Epithelial cell of prostate (primary cell): ENCODE results near the gene GOPC.
A peak's percentile ranks its signal among the peaks of the same experiment; 100 is the strongest.

ENCODE experiments used
- DNase-seq: peaks from one replicate; pipeline ENCODE4 v3.0.0-alpha.2; 2011; ENCODE audit warnings: low read depth, low spot score
- H3K27ac ChIP-seq: fragments of 450-650 bp; 2 replicates; pipeline ENCODE4 v1.5.1; 2017; ENCODE audit warnings: mild to moderate bottlenecking

The GOPC gene

GRCh38 chr6:117552618-117553017 lies 49.7 kb downstream of the GOPC start:
- no peak for DNase-seq
- no peak overlapping the region for H3K27ac ChIP-seq

GRCh38 chr6:117550618-117551242 lies 51.6 kb downstream of the GOPC start:
- DNase-seq = no peak
- peak overlapping the region; percentile 67 for H3K27ac ChIP-seq

DNA sequence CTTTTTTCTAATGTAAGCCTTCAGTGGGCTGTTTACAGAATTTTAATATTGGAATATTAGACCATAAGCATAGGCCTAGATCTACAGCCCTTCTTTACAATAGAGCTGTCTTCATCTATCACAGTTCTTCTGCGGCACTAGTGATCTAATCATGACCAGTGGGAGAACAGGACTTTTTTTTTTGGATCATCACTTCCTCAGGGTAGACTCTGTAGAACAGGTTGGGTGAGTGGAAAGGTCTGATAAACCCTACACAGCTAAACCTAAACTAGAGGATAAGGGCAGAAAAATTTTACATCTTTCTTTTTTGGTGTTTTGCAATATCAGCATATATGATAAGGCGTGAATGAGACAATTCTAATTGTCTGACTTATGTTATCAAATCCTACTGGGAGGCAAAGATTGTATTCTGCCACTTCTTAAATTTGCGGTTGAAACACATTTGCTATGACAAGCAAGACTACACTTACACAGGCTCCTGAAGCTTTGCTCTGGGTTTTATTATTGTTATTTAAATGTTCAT lies 52.2 kb downstream of the GOPC start:
- DNase-seq = no peak
- peak overlapping the region; percentile 67 for H3K27ac ChIP-seq

DNA sequence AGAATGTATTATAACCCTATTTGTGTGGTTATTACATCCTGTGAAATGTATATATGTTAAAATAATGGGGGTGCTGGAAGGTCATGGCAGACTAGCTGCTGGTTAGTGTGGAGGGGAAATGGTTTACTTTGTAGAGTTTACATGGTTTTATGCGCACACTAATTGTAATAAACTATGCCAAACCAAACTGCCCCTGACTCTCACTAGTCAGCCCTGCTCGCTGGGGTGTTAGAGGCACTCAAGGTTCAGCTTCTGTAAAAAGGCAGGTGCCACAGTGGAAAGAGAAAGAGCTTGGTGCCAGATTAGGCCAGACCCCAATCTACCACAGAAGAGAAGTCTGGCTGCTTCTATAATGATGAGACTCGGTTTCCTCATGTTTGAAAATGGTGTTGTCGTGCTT lies 52.7 kb downstream of the GOPC start:
- no peak for DNase-seq
- peak overlapping the region; percentile 67 for H3K27ac ChIP-seq

GRCh38 chr6:117548797-117549301 lies 53.5 kb downstream of the GOPC start:
- DNase-seq = no peak
- H3K27ac ChIP-seq = peak overlapping the region; percentile 67

DNA sequence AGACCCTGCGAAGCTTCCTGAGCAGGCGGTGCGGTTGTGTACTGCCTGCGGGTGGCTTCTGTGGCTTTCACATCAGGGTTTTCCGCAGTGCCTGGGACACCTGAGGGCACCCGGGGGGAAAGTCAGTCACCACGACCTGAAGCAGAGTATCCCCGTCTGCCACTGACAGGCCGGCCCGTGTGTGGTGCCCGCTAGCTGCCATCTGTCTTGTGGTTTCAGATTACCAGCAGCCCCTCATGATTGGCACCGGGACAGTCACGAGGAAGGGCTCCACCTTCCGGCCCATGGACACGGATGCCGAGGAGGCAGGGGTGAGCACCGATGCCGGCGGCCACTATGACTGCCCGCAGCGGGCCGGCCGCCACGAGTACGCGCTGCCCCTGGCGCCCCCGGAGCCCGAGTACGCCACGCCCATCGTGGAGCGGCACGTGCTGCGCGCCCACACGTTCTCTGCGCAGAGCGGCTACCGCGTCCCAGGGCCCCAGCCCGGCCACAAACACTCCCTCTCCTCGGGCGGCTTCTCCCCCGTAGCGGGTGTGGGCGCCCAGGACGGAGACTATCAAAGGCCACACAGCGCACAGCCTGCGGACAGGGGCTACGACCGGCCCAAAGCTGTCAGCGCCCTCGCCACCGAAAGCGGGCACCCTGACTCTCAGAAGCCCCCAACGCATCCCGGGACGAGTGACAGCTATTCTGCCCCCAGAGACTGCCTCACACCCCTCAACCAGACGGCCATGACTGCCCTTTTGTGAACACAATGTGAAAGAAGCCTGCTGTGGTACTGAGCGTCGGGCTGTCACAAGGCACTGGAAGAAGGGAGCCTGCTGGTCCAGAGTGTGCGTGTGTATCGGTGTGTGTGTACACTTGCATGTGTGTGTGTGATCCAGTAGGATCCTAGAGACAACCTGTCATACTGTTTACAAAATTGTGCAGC lies 54.4 kb downstream of the GOPC start:
- no peak for DNase-seq
- peak overlapping the region; percentile 67 for H3K27ac ChIP-seq

DNA sequence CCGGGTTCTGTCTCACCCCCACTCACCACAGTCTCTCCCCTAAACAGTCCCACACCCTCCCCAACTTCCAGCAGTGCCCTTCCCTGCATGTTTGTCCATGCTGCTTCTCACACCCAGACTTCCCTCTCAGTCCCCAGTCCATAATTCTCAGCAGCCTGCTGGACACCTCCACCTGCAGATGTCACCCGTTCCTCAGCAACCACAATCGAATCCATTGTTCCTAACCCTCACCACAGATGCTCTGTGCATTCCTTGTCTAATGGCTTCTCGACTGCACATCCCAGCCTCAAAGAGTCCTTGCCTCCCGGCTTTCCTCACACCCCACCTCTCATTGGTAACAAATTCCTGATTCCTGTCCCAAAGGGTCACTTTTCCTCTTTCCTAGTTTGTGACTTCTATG lies 55.6 kb downstream of the GOPC start:
- DNase-seq = no peak
- no peak overlapping the region for H3K27ac ChIP-seq

GRCh38 chr6:117545161-117545595 lies 57.1 kb downstream of the GOPC start:
- peak overlapping the region; percentile 68 for H3K27ac ChIP-seq
- DNase-seq = peak; percentile 78

DNA sequence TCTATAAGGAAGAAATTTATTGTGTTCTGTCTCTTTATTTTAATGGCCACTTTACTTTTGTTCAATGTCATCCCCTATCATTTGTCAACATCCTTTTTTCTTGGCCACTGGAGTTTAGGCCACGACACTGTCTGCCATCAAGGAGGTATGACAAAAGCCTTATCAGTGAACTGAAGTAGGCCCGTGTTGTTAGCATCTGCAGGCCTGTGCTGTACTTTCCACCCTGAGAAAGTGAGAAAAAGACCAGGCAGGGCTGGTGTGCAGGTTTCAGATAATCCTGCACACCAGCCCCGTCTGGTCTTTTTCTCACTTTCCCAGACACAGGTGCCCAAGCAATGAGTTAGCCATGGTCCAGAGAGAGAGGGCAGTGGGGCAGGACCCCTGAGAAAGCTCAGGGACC lies 57.6 kb downstream of the GOPC start:
- DNase-seq = no peak

DNA sequence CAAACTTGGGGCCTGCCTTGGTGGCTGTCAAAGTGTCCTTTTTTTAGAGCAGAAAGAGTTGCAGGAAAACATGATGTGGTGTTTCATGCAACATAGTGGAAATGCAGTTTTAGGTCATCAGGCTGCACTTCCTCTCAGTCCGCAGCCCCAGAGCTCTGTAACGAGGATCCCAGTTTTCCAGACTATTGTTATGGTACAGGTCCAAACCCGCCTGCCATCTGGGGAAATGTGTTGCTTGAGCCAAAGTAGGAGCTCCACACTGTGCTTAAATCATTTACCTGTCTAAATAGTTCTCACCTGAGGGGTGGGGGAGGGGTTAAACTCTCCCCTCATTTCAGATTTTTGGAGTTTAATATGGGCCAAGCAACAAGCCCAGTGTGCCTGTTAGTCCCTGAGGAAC lies 59.8 kb downstream of the GOPC start:
- peak overlapping the region; percentile 68 for H3K27ac ChIP-seq
- no peak for DNase-seq

More for the DNA sequence above, 57.6 kb downstream of the GOPC start:
- peak overlapping the region; percentile 68 for H3K27ac ChIP-seq

DNA sequence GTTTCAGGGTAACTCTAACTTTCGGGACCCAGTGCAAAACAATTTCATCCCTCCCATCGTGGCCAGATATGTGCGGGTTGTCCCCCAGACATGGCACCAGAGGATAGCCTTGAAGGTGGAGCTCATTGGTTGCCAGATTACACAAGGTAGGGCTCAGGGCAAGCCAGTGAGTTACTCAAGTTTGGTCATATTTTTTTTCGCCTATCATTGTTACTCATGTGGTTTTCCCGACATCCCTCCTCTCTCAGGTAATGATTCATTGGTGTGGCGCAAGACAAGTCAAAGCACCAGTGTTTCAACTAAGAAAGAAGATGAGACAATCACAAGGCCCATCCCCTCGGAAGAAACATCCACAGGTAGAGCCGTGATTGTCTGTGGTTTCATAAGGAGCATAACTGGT lies 61.6 kb downstream of the GOPC start:
- DNase-seq = peak; percentile 85
- H3K27ac ChIP-seq = peak overlapping the region; percentile 68

- DNase-seq = no peak
- H3K27ac ChIP-seq = no peak overlapping the region
Measured at GRCh38 chr6:117538615-117539014, 63.7 kb downstream of the GOPC start.

DNA sequence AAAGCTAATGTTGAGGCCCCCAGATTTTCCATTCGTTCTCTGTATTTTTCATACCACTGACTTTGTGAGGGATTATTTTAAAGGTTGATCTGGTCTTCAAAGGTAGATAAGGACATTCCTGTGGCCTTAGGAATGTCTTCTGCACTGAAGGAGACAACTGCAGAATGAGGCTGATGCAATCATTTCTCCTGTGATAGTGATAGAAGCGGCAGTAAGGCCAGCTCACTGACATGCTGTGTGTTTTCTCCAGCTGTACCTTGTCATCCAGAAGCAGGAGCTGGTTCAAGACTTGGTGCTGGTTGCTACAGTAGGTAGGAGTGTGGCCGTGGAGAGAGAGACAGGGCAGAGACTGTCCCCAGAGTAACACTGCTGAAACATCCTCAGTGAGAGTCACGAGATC lies 66.0 kb downstream of the GOPC start:
- H3K27ac ChIP-seq = peak overlapping the region; percentile 32
- DNase-seq = no peak

DNA sequence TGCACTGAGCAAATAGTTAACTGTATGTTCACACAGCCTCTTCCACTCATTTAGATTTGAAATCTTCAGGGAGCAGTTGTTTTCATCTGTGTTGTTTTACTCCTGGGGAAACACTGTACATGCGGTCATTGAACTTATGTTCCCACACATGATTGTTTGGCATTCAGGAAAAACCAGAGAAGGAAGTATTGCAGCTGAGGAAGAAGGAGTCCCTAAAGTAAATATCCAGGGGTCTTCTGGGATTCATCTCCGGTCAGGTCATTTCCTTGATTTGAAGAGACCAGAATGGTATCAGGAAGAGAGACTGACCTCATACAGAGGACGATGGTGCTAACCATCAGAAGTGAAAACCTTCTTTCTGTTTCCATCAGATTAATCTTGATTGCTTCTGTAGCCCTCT lies 67.3 kb downstream of the GOPC start:
- H3K27ac ChIP-seq = no peak overlapping the region
- DNase-seq = no peak

GRCh38 chr6:117533775-117534174 lies 68.5 kb downstream of the GOPC start:
- no peak for DNase-seq
- H3K27ac ChIP-seq = no peak overlapping the region

DNA sequence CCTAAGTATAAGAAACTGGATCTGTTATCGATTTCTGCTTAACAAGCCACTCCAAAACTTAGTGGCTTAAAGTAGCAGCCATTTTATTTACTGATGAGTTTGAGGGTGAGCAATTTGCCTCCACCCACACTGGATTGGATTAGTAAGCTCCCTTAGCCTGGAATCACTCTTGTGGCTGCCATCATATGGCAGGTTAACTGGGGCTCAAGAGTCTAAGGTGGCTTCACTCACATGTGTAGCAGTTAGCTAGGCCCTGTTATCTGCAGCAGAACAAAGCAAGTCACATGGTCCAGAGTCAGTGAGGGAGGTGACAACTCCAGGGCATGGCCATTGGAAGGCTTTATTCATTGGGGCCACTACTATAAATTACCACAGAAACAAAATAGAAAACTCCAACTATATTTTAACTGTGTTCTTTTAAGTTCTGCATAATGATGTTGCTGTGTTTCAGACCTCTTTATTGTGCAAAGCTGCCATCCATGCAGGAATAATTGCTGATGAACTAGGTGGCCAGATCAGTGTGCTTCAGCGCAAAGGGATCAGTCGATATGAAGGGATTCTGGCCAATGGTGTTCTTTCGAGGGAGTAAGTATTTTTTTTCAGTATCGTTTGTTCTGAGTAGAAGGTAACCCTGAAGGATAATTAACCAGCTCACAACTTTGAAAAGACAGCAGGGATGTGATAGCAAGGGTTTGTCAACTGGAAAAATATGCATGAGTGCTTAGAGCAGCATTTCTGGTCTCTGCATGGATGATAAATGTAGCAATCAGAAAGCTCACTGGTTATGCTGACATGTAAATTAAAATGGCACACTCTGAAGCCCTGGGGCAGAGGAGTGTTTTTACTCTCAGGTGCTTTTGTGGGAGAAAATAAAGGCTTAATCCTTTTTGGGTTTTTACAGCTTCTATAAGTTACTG lies 70.2 kb downstream of the GOPC start:
- H3K27ac ChIP-seq = no peak overlapping the region
- no peak for DNase-seq

DNA sequence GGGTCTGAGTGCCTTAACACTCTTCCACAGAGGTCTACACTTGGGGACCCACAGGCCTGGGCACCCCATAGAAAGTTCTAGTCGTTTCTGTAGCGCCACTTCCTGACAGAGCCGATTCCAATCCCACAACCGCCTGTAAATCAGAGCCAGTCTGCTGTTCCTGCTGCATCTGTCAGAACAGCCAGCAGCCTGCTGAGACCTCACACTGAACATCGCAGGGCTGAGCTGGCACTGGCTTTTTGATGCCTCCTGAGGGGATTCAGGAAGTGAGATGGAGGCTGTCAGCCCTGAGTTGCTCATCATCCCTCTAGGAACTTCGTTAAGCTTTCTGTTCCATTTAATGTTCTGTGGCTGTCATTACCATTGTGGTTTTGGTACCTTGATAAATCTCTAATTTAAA lies 71.0 kb downstream of the GOPC start:
- no peak for DNase-seq
- no peak overlapping the region for H3K27ac ChIP-seq

- DNase-seq = no peak
- no peak overlapping the region for H3K27ac ChIP-seq
Measured at GRCh38 chr6:117530467-117531242, 71.7 kb downstream of the GOPC start.

DNA sequence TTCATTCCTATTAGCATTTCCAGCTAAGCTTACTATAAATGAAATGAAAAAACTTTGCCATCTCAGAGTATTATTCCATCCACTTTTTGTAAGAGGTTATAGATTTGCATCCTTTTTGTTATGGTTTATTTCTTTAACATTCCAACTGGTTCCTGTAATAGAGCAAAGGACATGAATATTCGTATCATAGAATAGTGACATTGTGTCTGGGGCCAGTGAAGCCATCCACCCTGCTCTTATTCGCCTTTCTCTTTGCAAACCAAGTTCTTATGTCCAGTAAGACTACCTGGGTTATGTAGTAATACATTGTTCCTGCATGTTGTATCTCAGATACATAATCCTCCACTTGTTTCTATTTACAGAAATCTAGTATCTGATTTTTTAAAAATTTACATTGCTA lies 76.7 kb downstream of the GOPC start:
- H3K27ac ChIP-seq = no peak overlapping the region
- DNase-seq = no peak
